SK-N-SH treated with all-trans-retinoic acid at 6 μM for 48 hours (cell line): Measurements from ENCODE around the gene MET.

Source experiments
- ATAC-seq: fragments of 200-7000 bp; cut with Tn5 transposase; 3 replicates; pipeline ENCODE4 v1.9.1; 2020; ENCODE audit warnings: mild to moderate bottlenecking, moderate library complexity
- ARNTL ChIP-seq: fragments of 450-650 bp; formaldehyde crosslinking; IDR thresholded peaks from 2 replicates; pipeline ENCODE4 v1.5.0; 2020; ENCODE audit warnings: low read depth, mild to moderate bottlenecking, moderate library complexity, borderline replicate concordance
- BACH2 ChIP-seq: fragments of 250-450 bp; sonication (Bioruptor Pico); IDR thresholded peaks from 2 replicates; pipeline ENCODE4 v1.9.0; 2021; ENCODE audit warnings: mild to moderate bottlenecking, borderline replicate concordance
- CSDC2 ChIP-seq: fragments of 250-450 bp; sonication (Bioruptor Pico); IDR thresholded peaks from 2 replicates; pipeline ENCODE4 v1.5.0; 2020; ENCODE audit warnings: mild to moderate bottlenecking, moderate library complexity
- ESRRG ChIP-seq: fragments of 250-450 bp; sonication (Bioruptor Pico); IDR thresholded peaks from 2 replicates; pipeline ENCODE4 v1.6.1; 2021; ENCODE audit warnings: mild to moderate bottlenecking
- GLIS3 ChIP-seq: fragments of 250-450 bp; sonication (Bioruptor Pico); IDR thresholded peaks from 2 replicates; pipeline ENCODE4 v1.5.0; 2020; ENCODE audit warnings: mild to moderate bottlenecking, moderate library complexity
- ISL1 ChIP-seq: fragments of 250-450 bp; sonication (Bioruptor Pico); IDR thresholded peaks from 2 replicates; pipeline ENCODE4 v2.1.2; 2022; ENCODE audit warnings: mild to moderate bottlenecking, moderate library complexity
- OSR1 ChIP-seq: fragments of 250-450 bp; sonication (Bioruptor Pico); IDR thresholded peaks from 2 replicates; pipeline ENCODE4 v1.8.0; 2022; ENCODE audit warnings: moderate library complexity, mild to moderate bottlenecking, inconsistent platforms
- PPARA ChIP-seq: fragments of 250-450 bp; sonication (Bioruptor Pico); IDR thresholded peaks from 2 replicates; pipeline ENCODE4 v1.5.0; 2020; ENCODE audit warnings: mild to moderate bottlenecking, borderline replicate concordance
- SNAI2 ChIP-seq: fragments of 250-450 bp; sonication (Bioruptor Pico); IDR thresholded peaks from 2 replicates; pipeline ENCODE4 v1.5.0; 2020; ENCODE audit warnings: mild to moderate bottlenecking, moderate library complexity
- TCF4 ChIP-seq: fragments of 250-450 bp; sonication (Bioruptor Pico); IDR thresholded peaks from 2 replicates; pipeline ENCODE4 v1.8.0; 2021; ENCODE audit warnings: mild to moderate bottlenecking, moderate library complexity, borderline replicate concordance
- TOX ChIP-seq: fragments of 250-450 bp; sonication (Bioruptor Pico); IDR thresholded peaks from 2 replicates; pipeline ENCODE4 v1.8.0; 2021; ENCODE audit warnings: mild to moderate bottlenecking, moderate library complexity, borderline replicate concordance
- ZC3H10 ChIP-seq: fragments of 250-450 bp; sonication (Bioruptor Pico); IDR thresholded peaks from 2 replicates; pipeline ENCODE4 v1.5.1; 2021; ENCODE audit warnings: mild to moderate bottlenecking, moderate library complexity
- ZFP3 ChIP-seq: fragments of 250-450 bp; sonication (Bioruptor Pico); IDR thresholded peaks from 2 replicates; pipeline ENCODE4 v1.5.0; 2020; ENCODE audit warnings: mild to moderate bottlenecking, moderate library complexity
- ZFP30 ChIP-seq: fragments of 450-650 bp; formaldehyde crosslinking; IDR thresholded peaks from 2 replicates; pipeline ENCODE4 v1.5.0; 2022; ENCODE audit warnings: mild to moderate bottlenecking, moderate library complexity
- ZNF565 ChIP-seq: fragments of 450-650 bp; formaldehyde crosslinking; conservative IDR thresholded peaks from 2 replicates; pipeline ENCODE4 v1.5.0; 2020; ENCODE audit warnings: low read depth, mild to moderate bottlenecking, moderate library complexity
- ZNF8 ChIP-seq: fragments of 450-650 bp; formaldehyde crosslinking; IDR thresholded peaks from 2 replicates; pipeline ENCODE4 v1.5.0; 2020; ENCODE audit warnings: mild to moderate bottlenecking, moderate library complexity
- TF ChIP-seq, protein P1 (sequence below): fragments of 250-450 bp; sonication (Bioruptor Pico); IDR thresholded peaks from 2 replicates; pipeline ENCODE4 v1.8.0; 2020; ENCODE audit warnings: mild to moderate bottlenecking, moderate library complexity, borderline replicate concordance
- TF ChIP-seq, protein P2 (sequence below): fragments of 250-450 bp; sonication (Bioruptor Pico); IDR thresholded peaks from 2 replicates; pipeline ENCODE4 v1.5.1; 2020; ENCODE audit warnings: low read depth, mild to moderate bottlenecking, moderate library complexity
- TF ChIP-seq, protein P3 (sequence below): fragments of 250-450 bp; sonication (Bioruptor Pico); IDR thresholded peaks from 2 replicates; pipeline ENCODE4 v1.8.0; 2021; ENCODE audit warnings: low read depth, mild to moderate bottlenecking, moderate library complexity, borderline replicate concordance
- TF ChIP-seq, protein P4 (sequence below): fragments of 250-450 bp; sonication (Bioruptor Pico); IDR thresholded peaks from 2 replicates; pipeline ENCODE4 v1.5.0; 2020; ENCODE audit warnings: mild to moderate bottlenecking, moderate library complexity
- TF ChIP-seq, protein P5 (sequence below): fragments of 250-450 bp; sonication (Bioruptor Pico); IDR thresholded peaks from 2 replicates; pipeline ENCODE4 v1.5.1; 2021; ENCODE audit warnings: mild to moderate bottlenecking, moderate library complexity

The MET gene

DNA sequence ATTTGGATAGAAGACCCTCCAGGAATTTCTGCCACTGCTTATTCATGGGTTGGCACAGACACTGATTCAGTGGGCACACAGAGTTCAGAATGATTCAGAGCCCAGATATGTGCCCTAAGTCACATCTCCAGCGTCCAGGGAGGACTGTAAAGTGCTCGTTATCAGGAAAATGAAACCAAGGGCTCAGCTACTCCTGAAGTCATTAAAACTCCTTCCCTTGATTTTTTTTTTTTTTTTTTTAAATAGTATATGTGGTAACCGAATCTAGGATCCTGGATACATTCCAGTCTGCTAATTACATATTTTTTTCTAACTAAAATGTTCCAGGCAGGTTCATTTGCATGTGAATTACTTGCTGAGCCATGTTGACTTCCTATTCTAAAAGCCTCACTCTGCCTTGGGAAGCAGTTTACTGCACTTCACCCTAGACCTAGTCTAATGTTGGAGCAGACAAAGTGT, 34.7 kb downstream of the MET start (continued):
- TF ChIP-seq ARNTL (CRISPR knock-in tag) (no peak), ZC3H10 (no peak)

DNA sequence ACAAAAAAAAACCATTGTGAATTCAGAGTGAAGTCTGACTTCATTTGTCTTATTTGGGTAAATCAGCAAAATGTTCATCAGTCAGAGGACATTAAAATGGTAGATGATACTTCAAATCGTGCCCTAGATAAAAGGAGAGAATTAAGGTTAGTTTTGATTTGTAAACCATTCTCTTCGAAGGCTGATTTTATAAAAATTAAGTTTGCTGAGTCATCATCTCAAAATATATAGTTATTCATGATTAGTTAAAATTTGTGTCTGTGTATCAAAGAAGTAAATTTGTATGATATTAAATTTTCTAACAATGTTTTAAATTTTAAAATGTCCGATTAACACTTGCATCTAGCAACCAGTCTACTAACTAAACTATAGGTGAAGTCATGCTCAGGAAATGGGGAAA, 35.3 kb downstream of the MET start:
- no peak for ATAC-seq
- TF ChIP-seq BACH2 (CRISPR knock-in tag) (no peak), ISL1 (CRISPR knock-in tag) (no peak), ZFP30 (CRISPR knock-in tag) (no peak), ZNF565 (CRISPR knock-in tag) (no peak)

DNA sequence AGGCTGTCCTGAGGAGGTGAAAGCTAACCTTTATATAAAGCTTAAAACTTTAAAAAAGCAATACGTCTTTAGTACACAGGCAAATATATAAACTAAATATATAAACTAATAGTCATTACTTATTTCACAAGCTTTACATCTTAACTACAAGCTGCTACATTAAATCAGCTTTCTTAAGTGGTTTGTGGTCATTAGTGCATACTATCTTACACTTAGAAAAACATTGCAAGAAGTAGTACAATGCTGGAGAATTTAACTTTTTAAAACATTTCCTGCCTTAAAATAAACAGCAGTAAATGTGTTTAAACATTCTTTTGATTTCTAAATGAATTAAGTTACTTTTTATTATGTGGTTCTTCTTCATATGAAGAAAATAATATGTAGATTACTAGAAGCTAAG, 36.3 kb downstream of the MET start:
- no peak for ATAC-seq
- TF ChIP-seq TCF4 (CRISPR knock-in tag) (no peak), GLIS3 (CRISPR knock-in tag) (no peak), ZNF565 (CRISPR knock-in tag) (no peak), ZNF8 (CRISPR knock-in tag) (no peak), ISL1 (CRISPR knock-in tag) (no peak), TOX (CRISPR knock-in tag) (no peak), CSDC2 (CRISPR knock-in tag) (no peak), OSR1 (no peak), ZC3H10 (no peak), PPARA (CRISPR knock-in tag) (no peak), ZFP3 (CRISPR knock-in tag) (no peak), ZFP30 (CRISPR knock-in tag) (no peak), ARNTL (CRISPR knock-in tag) (no peak), ESRRG (CRISPR knock-in tag) (no peak)
- TF ChIP-seq, protein P1, sequence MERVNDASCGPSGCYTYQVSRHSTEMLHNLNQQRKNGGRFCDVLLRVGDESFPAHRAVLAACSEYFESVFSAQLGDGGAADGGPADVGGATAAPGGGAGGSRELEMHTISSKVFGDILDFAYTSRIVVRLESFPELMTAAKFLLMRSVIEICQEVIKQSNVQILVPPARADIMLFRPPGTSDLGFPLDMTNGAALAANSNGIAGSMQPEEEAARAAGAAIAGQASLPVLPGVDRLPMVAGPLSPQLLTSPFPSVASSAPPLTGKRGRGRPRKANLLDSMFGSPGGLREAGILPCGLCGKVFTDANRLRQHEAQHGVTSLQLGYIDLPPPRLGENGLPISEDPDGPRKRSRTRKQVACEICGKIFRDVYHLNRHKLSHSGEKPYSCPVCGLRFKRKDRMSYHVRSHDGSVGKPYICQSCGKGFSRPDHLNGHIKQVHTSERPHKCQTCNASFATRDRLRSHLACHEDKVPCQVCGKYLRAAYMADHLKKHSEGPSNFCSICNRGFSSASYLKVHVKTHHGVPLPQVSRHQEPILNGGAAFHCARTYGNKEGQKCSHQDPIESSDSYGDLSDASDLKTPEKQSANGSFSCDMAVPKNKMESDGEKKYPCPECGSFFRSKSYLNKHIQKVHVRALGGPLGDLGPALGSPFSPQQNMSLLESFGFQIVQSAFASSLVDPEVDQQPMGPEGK (CRISPR knock-in tag), result no peak
- TF ChIP-seq, protein P2, sequence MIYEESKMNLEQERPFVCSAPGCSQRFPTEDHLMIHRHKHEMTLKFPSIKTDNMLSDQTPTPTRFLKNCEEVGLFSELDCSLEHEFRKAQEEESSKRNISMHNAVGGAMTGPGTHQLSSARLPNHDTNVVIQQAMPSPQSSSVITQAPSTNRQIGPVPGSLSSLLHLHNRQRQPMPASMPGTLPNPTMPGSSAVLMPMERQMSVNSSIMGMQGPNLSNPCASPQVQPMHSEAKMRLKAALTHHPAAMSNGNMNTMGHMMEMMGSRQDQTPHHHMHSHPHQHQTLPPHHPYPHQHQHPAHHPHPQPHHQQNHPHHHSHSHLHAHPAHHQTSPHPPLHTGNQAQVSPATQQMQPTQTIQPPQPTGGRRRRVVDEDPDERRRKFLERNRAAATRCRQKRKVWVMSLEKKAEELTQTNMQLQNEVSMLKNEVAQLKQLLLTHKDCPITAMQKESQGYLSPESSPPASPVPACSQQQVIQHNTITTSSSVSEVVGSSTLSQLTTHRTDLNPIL (CRISPR knock-in tag), result no peak
- TF ChIP-seq, protein P3, sequence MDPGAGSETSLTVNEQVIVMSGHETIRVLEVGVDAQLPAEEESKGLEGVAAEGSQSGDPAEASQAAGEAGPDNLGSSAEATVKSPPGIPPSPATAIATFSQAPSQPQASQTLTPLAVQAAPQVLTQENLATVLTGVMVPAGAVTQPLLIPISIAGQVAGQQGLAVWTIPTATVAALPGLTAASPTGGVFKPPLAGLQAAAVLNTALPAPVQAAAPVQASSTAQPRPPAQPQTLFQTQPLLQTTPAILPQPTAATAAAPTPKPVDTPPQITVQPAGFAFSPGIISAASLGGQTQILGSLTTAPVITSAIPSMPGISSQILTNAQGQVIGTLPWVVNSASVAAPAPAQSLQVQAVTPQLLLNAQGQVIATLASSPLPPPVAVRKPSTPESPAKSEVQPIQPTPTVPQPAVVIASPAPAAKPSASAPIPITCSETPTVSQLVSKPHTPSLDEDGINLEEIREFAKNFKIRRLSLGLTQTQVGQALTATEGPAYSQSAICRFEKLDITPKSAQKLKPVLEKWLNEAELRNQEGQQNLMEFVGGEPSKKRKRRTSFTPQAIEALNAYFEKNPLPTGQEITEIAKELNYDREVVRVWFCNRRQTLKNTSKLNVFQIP (CRISPR knock-in tag), result no peak
- TF ChIP-seq, protein P4, sequence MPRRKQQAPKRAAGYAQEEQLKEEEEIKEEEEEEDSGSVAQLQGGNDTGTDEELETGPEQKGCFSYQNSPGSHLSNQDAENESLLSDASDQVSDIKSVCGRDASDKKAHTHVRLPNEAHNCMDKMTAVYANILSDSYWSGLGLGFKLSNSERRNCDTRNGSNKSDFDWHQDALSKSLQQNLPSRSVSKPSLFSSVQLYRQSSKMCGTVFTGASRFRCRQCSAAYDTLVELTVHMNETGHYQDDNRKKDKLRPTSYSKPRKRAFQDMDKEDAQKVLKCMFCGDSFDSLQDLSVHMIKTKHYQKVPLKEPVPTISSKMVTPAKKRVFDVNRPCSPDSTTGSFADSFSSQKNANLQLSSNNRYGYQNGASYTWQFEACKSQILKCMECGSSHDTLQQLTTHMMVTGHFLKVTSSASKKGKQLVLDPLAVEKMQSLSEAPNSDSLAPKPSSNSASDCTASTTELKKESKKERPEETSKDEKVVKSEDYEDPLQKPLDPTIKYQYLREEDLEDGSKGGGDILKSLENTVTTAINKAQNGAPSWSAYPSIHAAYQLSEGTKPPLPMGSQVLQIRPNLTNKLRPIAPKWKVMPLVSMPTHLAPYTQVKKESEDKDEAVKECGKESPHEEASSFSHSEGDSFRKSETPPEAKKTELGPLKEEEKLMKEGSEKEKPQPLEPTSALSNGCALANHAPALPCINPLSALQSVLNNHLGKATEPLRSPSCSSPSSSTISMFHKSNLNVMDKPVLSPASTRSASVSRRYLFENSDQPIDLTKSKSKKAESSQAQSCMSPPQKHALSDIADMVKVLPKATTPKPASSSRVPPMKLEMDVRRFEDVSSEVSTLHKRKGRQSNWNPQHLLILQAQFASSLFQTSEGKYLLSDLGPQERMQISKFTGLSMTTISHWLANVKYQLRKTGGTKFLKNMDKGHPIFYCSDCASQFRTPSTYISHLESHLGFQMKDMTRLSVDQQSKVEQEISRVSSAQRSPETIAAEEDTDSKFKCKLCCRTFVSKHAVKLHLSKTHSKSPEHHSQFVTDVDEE (CRISPR knock-in tag), result no peak
- TF ChIP-seq, protein P5, sequence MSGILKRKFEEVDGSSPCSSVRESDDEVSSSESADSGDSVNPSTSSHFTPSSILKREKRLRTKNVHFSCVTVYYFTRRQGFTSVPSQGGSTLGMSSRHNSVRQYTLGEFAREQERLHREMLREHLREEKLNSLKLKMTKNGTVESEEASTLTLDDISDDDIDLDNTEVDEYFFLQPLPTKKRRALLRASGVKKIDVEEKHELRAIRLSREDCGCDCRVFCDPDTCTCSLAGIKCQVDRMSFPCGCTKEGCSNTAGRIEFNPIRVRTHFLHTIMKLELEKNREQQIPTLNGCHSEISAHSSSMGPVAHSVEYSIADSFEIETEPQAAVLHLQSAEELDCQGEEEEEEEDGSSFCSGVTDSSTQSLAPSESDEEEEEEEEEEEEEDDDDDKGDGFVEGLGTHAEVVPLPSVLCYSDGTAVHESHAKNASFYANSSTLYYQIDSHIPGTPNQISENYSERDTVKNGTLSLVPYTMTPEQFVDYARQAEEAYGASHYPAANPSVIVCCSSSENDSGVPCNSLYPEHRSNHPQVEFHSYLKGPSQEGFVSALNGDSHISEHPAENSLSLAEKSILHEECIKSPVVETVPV (CRISPR knock-in tag), result no peak
- TF ChIP-seq, all 23 proteins: peak for 0

DNA sequence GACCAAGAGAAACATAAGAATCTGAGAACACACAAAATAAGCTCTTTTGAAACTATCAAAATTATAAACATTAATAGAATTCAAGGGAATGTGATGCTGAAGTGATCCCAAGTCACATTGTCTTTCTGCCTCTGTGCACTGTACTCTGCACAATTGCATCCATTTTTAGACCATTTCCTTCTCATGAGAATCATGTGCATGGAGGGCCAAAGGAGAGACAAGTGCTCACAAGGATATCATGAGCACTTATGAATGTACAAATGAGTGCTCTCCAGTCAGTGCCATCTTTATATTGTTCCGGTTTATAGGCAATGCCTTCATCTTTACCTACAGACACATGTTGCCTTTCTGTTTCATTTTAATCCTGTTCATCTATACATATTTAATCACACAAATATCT, 36.9 kb downstream of the MET start:
- no peak for TF ChIP-seq ZFP3 (CRISPR knock-in tag)
- no peak for TF ChIP-seq ESRRG (CRISPR knock-in tag)
- TF ChIP-seq, protein P4 (CRISPR knock-in tag), result no peak
- TF ChIP-seq SNAI2, result no peak
- no peak for TF ChIP-seq ISL1 (CRISPR knock-in tag)
- TF ChIP-seq, protein P5 (CRISPR knock-in tag), result no peak
- TF ChIP-seq, all 23 proteins: peak for 0
- ATAC-seq, result no peak
